ENCODE data around the gene CEBPZ. TPM values are rescaled to one million over a fixed set of nuclear protein-coding genes. Genes with fewer than 3 reads are reported as not detected.

Gene CEBPZ
- total and polyA plus RNA-seq, 2 of the 13 experiments (the other 11 are each of a cell fraction or from before 2014, with no cell fraction given) = 14.4 to 117 TPM

DNA sequence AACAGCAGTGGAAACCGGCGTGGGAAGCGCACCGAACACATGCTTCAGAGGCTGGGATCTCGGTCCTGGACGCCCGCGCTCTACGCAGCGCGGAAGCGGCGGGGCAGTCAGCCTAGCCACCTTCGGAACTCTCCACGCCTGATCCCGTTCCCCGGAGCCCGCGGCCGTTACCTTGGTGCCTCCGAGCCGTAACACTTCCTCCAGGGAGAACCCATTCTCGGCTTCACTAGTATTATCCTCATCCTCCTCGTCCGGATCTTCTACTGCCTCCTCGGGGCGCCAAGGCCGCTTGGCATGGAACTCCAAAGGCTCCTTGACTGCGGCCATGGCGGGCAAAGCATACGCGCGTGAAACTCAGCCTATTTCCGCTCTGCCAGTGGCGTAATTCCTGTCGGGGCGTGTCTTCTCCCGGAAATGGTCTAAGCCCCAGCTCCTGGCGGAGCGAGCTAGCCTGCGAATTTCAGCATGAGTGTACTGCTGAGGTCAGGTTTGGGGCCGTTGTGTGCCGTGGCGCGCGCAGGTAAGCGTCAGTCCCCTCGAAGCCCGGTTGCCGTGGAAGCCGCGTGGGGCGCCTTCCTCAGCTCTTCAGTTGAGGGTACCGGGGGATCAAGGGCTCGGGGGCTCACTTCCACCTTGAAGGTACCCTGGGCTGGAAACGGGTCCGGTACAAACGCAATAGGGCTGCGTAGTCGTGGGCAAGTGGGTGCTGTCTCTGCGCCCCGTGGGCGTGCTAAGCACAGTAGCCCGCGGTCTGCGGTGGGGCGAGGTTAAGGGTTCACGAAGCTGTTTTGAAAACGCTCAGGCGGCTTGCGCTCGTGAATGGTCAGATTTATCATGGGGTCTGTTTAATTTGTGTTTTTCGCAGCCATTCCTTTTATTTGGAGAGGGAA is at the start of gene CEBPZ, which contains the start of gene NDUFAF7 (continued):
- no peak for TF ChIP-seq MAF1 (CRISPR knock-in tag; IDR thresholded peaks at IDR 0.05; ENCODE audit: borderline replicate concordance)
- TF ChIP-seq SRF (IDR thresholded peaks at IDR 0.05; ENCODE audit: low read depth, low read length) = no peak
- peak; percentile 77; the same call in 1 of the 2 replicates for TF ChIP-seq RELA (CRISPR knock-in tag; IDR thresholded peaks at IDR 0.05)
- TF ChIP-seq, protein P1, sequence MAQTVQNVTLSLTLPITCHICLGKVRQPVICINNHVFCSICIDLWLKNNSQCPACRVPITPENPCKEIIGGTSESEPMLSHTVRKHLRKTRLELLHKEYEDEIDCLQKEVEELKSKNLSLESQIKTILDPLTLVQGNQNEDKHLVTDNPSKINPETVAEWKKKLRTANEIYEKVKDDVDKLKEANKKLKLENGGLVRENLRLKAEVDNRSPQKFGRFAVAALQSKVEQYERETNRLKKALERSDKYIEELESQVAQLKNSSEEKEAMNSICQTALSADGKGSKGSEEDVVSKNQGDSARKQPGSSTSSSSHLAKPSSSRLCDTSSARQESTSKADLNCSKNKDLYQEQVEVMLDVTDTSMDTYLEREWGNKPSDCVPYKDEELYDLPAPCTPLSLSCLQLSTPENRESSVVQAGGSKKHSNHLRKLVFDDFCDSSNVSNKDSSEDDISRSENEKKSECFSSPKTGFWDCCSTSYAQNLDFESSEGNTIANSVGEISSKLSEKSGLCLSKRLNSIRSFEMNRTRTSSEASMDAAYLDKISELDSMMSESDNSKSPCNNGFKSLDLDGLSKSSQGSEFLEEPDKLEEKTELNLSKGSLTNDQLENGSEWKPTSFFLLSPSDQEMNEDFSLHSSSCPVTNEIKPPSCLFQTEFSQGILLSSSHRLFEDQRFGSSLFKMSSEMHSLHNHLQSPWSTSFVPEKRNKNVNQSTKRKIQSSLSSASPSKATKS (CRISPR knock-in tag; IDR thresholded peaks at IDR 0.05) = 0 out of 2 replicates have a peak, but pooled peaks have one; percentile 69
- TF ChIP-seq, protein P2, sequence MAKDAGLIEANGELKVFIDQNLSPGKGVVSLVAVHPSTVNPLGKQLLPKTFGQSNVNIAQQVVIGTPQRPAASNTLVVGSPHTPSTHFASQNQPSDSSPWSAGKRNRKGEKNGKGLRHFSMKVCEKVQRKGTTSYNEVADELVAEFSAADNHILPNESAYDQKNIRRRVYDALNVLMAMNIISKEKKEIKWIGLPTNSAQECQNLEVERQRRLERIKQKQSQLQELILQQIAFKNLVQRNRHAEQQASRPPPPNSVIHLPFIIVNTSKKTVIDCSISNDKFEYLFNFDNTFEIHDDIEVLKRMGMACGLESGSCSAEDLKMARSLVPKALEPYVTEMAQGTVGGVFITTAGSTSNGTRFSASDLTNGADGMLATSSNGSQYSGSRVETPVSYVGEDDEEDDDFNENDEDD (CRISPR knock-in tag; IDR thresholded peaks at IDR 0.05; ENCODE audit: borderline replicate concordance) = peak; percentile 94; the same call in 1 of the 2 replicates
- TF ChIP-seq XBP1 (CRISPR knock-in tag; IDR thresholded peaks at IDR 0.05) = no peak
- TF ChIP-seq ZNF790 (CRISPR knock-in tag; IDR thresholded peaks at IDR 0.05; ENCODE audit: borderline replicate concordance) = peak; percentile 91; the same call in 1 of the 2 replicates
- TF ChIP-seq, protein P3, sequence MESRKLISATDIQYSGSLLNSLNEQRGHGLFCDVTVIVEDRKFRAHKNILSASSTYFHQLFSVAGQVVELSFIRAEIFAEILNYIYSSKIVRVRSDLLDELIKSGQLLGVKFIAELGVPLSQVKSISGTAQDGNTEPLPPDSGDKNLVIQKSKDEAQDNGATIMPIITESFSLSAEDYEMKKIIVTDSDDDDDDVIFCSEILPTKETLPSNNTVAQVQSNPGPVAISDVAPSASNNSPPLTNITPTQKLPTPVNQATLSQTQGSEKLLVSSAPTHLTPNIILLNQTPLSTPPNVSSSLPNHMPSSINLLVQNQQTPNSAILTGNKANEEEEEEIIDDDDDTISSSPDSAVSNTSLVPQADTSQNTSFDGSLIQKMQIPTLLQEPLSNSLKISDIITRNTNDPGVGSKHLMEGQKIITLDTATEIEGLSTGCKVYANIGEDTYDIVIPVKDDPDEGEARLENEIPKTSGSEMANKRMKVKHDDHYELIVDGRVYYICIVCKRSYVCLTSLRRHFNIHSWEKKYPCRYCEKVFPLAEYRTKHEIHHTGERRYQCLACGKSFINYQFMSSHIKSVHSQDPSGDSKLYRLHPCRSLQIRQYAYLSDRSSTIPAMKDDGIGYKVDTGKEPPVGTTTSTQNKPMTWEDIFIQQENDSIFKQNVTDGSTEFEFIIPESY (CRISPR knock-in tag; IDR thresholded peaks at IDR 0.05) = peak; percentile 18; the same call in 1 of the 2 replicates
- peak; percentile 93; the same call in 1 of the 2 replicates for TF ChIP-seq ZNF33A (CRISPR knock-in tag; IDR thresholded peaks at IDR 0.05; ENCODE audit: borderline replicate concordance)
- no peak; the same call in 1 of the 2 replicates for TF ChIP-seq FOXO1 (CRISPR knock-in tag; IDR thresholded peaks at IDR 0.05)
- TF ChIP-seq ZSCAN25 (CRISPR knock-in tag; IDR thresholded peaks at IDR 0.05) = no peak; the same call in 1 of the 2 replicates
- no peak for TF ChIP-seq ZFP62 (CRISPR knock-in tag; IDR thresholded peaks at IDR 0.05)
- TF ChIP-seq, protein P4, sequence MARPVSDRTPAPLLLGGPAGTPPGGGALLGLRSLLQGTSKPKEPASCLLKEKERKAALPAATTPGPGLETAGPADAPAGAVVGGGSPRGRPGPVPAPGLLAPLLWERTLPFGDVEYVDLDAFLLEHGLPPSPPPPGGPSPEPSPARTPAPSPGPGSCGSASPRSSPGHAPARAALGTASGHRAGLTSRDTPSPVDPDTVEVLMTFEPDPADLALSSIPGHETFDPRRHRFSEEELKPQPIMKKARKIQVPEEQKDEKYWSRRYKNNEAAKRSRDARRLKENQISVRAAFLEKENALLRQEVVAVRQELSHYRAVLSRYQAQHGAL (CRISPR knock-in tag; IDR thresholded peaks at IDR 0.05; ENCODE audit: not compliant biosample characterization) = peak; percentile 49
- TF ChIP-seq FIP1L1 (IDR thresholded peaks at IDR 0.05; ENCODE audit: borderline replicate concordance, insufficient read depth, low read depth, low read length) = no peak
- TF ChIP-seq, protein P5, sequence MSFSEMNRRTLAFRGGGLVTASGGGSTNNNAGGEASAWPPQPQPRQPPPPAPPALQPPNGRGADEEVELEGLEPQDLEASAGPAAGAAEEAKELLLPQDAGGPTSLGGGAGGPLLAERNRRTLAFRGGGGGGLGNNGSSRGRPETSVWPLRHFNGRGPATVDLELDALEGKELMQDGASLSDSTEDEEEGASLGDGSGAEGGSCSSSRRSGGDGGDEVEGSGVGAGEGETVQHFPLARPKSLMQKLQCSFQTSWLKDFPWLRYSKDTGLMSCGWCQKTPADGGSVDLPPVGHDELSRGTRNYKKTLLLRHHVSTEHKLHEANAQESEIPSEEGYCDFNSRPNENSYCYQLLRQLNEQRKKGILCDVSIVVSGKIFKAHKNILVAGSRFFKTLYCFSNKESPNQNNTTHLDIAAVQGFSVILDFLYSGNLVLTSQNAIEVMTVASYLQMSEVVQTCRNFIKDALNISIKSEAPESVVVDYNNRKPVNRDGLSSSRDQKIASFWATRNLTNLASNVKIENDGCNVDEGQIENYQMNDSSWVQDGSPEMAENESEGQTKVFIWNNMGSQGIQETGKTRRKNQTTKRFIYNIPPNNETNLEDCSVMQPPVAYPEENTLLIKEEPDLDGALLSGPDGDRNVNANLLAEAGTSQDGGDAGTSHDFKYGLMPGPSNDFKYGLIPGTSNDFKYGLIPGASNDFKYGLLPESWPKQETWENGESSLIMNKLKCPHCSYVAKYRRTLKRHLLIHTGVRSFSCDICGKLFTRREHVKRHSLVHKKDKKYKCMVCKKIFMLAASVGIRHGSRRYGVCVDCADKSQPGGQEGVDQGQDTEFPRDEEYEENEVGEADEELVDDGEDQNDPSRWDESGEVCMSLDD (CRISPR knock-in tag; IDR thresholded peaks at IDR 0.05; ENCODE audit: borderline replicate concordance) = 0 out of 2 replicates have a peak, but pooled peaks have one; percentile 73
- TF ChIP-seq ZNF430 (CRISPR knock-in tag; IDR thresholded peaks at IDR 0.05) = peak; percentile 79; the same call in 1 of the 2 replicates
- TF ChIP-seq, protein P6, sequence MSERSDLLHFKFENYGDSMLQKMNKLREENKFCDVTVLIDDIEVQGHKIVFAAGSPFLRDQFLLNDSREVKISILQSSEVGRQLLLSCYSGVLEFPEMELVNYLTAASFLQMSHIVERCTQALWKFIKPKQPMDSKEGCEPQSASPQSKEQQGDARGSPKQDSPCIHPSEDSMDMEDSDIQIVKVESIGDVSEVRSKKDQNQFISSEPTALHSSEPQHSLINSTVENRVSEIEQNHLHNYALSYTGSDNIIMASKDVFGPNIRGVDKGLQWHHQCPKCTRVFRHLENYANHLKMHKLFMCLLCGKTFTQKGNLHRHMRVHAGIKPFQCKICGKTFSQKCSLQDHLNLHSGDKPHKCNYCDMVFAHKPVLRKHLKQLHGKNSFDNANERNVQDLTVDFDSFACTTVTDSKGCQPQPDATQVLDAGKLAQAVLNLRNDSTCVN (CRISPR knock-in tag; IDR thresholded peaks at IDR 0.05; ENCODE audit: borderline replicate concordance) = peak; percentile 93
